ENCODE measurements around the gene MERTK.

DNA sequence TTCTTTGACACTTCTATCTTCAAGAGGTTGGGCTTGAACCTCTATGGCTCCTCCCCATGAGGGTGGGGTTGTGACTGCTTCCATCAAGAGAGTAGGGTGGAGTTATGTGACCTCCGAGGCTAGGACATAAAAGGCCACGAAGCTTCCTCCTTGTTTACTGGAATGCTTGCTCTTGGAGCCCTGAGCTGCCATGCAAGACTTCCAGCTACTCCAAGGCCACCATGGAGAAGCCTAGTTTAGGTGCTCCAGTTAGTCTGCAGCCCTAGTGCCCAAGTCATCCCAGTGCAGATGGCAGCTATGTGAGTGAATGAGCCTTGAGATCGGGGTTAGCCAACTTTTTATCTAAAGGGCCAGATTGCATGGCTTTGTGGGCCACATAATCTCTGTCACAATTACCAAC lies 2.4 kb upstream of the MERTK start:
- no peak for TF ChIP-seq EZH2 (IDR thresholded peaks at IDR 0.05; ENCODE audit: insufficient read depth, low read length)
- TF ChIP-seq, protein P1, sequence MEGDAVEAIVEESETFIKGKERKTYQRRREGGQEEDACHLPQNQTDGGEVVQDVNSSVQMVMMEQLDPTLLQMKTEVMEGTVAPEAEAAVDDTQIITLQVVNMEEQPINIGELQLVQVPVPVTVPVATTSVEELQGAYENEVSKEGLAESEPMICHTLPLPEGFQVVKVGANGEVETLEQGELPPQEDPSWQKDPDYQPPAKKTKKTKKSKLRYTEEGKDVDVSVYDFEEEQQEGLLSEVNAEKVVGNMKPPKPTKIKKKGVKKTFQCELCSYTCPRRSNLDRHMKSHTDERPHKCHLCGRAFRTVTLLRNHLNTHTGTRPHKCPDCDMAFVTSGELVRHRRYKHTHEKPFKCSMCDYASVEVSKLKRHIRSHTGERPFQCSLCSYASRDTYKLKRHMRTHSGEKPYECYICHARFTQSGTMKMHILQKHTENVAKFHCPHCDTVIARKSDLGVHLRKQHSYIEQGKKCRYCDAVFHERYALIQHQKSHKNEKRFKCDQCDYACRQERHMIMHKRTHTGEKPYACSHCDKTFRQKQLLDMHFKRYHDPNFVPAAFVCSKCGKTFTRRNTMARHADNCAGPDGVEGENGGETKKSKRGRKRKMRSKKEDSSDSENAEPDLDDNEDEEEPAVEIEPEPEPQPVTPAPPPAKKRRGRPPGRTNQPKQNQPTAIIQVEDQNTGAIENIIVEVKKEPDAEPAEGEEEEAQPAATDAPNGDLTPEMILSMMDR (IDR thresholded peaks at IDR 0.05; ENCODE audit: insufficient read depth, low read depth, low read length) = no peak

All from astrocyte (in vitro differentiated cells and primary cell).